Mesendoderm (in vitro differentiated cells): Measurements from ENCODE around the gene DNAJB4.

Source experiments
- DNase-seq: peaks from one replicate; pipeline ENCODE4 v3.0.0; 2013
- H2AK5ac ChIP-seq: 2 replicates; pipeline ENCODE4 v1.6.1; 2013; ENCODE audit warnings: low read length, inconsistent platforms
- H2BK120ac ChIP-seq: 2 replicates; pipeline ENCODE4 v1.6.1; 2013; ENCODE audit warnings: low read depth, mild to moderate bottlenecking, low read length, moderate library complexity, mixed read lengths
- H2BK15ac ChIP-seq: replicated peaks from 2 replicates; pipeline ENCODE4 v1.6.1; 2013; ENCODE audit warnings: low read depth, mild to moderate bottlenecking, moderate library complexity
- H2BK5ac ChIP-seq: 2 replicates; pipeline ENCODE4 v1.6.1; 2013; ENCODE audit warnings: low read length, inconsistent platforms
- H3K18ac ChIP-seq: 2 replicates; pipeline ENCODE4 v1.6.1; 2013; ENCODE audit warnings: mild to moderate bottlenecking, low read length, mixed read lengths
- H3K23ac ChIP-seq: one replicate; pipeline ENCODE4 v1.6.1; 2013; ENCODE audit warnings: low read length
- H3K27ac ChIP-seq: 2 replicates; pipeline ENCODE4 v1.5.1; 2013; ENCODE audit warnings: low read depth, mild to moderate bottlenecking, inconsistent platforms, low read length, moderate library complexity
- H3K27me3 ChIP-seq: 2 replicates; pipeline ENCODE4 v1.6.1; 2013; ENCODE audit warnings: low read length, control low read depth, mild to moderate bottlenecking, inconsistent platforms; ENCODE audit not compliant: insufficient read depth, poor library complexity
- H3K36me3 ChIP-seq: 2 replicates; pipeline ENCODE4 v1.6.1; 2013; ENCODE audit warnings: low read length, inconsistent platforms; ENCODE audit not compliant: control insufficient read depth, insufficient read depth
- H3K4ac ChIP-seq: one replicate; pipeline ENCODE4 v1.6.1; 2013; ENCODE audit warnings: low read depth, mild to moderate bottlenecking, low read length, moderate library complexity
- H3K4me1 ChIP-seq: 2 replicates; pipeline ENCODE4 v1.6.1; 2013; ENCODE audit warnings: low read depth, low read length, inconsistent platforms; ENCODE audit not compliant: control insufficient read depth
- H3K4me2 ChIP-seq: 2 replicates; pipeline ENCODE4 v1.6.1; 2013; ENCODE audit warnings: low read length
- H3K4me3 ChIP-seq: 2 replicates; pipeline ENCODE4 v1.5.1; 2013; ENCODE audit warnings: mild to moderate bottlenecking, low read length
- H3K56ac ChIP-seq: one replicate; pipeline ENCODE4 v1.6.1; 2013; ENCODE audit warnings: low read length
- H3K79me1 ChIP-seq: 2 replicates; pipeline ENCODE4 v1.6.1; 2013; ENCODE audit warnings: low read length, inconsistent platforms
- H3K79me2 ChIP-seq: 2 replicates; pipeline ENCODE4 v1.6.1; 2013; ENCODE audit warnings: mild to moderate bottlenecking, low read length; ENCODE audit not compliant: control insufficient read depth, insufficient read depth
- H3K9ac ChIP-seq: 2 replicates; pipeline ENCODE4 v1.6.1; 2013; ENCODE audit warnings: low read length, inconsistent platforms
- H4K5ac ChIP-seq: one replicate; pipeline ENCODE4 v1.6.1; 2013; ENCODE audit warnings: low read length
- H4K8ac ChIP-seq: one replicate; pipeline ENCODE4 v1.6.1; 2013; ENCODE audit warnings: low read depth, mild to moderate bottlenecking, control low read depth, low read length, moderate library complexity
- WGBS: extraction: QIAGEN DNeasy Blood & Tissue Kit; methylation state at CpG from one replicate; pipeline ENCODE4 v1.1.7; 2013; ENCODE audit warnings: low lambda C conversion rate, missing lambda C conversion rate; ENCODE audit not compliant: insufficient coverage; ENCODE audit errors: extremely low coverage; 5-methylcytosine and 5-hydroxymethylcytosine counted together

DNAJB4 gene

GRCh38 chr1:77984629-77985028, 20.1 kb upstream of the DNAJB4 start:
- WGBS: no CpG with 5 or more reads among the region's 4 CpGs
- no peak for DNase-seq
- no peaks in the 10 kb centered on the region for H3K4me1 ChIP-seq

GRCh38 chr1:77986810-77987209, 17.9 kb upstream of the DNAJB4 start:
- DNase-seq: no peak
- H3K4me2 ChIP-seq: no peak overlapping the region
- H3K4me3 ChIP-seq: no peak overlapping the region
- H3K79me1 ChIP-seq: peaks cover 16% of the 10 kb centered on the region
- no peak overlapping the region for H3K4ac ChIP-seq
- no peaks in the 10 kb centered on the region for H3K36me3 ChIP-seq
- H3K56ac ChIP-seq: no peak overlapping the region
- H3K9ac ChIP-seq: no peak overlapping the region
- no peak overlapping the region for H4K8ac ChIP-seq
- no peak overlapping the region for H2BK5ac ChIP-seq
- H3K18ac ChIP-seq: no peak overlapping the region
- no peak overlapping the region for H2BK120ac ChIP-seq
- H3K79me2 ChIP-seq: peaks cover 27% of the 10 kb centered on the region
- H3K4me1 ChIP-seq: no peaks in the 10 kb centered on the region
- H3K27ac ChIP-seq: no peak overlapping the region
- H2AK5ac ChIP-seq: no peak overlapping the region
- H3K27me3 ChIP-seq: no peaks in the 10 kb centered on the region
- H2BK15ac ChIP-seq: no peak overlapping the region
- H3K23ac ChIP-seq: no peak overlapping the region
- no peak overlapping the region for H4K5ac ChIP-seq

More at GRCh38 chr1:77984629-77985028, 20.1 kb upstream of the DNAJB4 start:
- Histone ChIP-seq H3K27me3 (no peaks in the 10 kb centered on the region), H3K4me2 (no peak overlapping the region), H3K79me2 (peaks cover 33% of the 10 kb centered on the region), H3K79me1 (peaks cover 8% of the 10 kb centered on the region), H3K18ac (no peak overlapping the region), H3K9ac (no peak overlapping the region), H2AK5ac (no peak overlapping the region), H2BK15ac (no peak overlapping the region), H2BK120ac (no peak overlapping the region), H2BK5ac (no peak overlapping the region), H3K56ac (no peak overlapping the region), H3K36me3 (no peaks in the 10 kb centered on the region), H4K8ac (no peak overlapping the region), H3K4ac (no peak overlapping the region), H4K5ac (no peak overlapping the region), H3K27ac (no peak overlapping the region), H3K23ac (no peak overlapping the region), H3K4me3 (no peak overlapping the region)

GRCh38 chr1:77987919-77988318, 16.8 kb upstream of the DNAJB4 start:
- H3K23ac ChIP-seq: no peak overlapping the region
- no peak overlapping the region for H2BK15ac ChIP-seq
- H3K4me2 ChIP-seq: no peak overlapping the region
- H3K27me3 ChIP-seq: no peaks in the 10 kb centered on the region
- H2AK5ac ChIP-seq: no peak overlapping the region
- no peak overlapping the region for H2BK5ac ChIP-seq
- no peak overlapping the region for H3K4me3 ChIP-seq
- H3K36me3 ChIP-seq: no peaks in the 10 kb centered on the region
- H3K79me2 ChIP-seq: peaks cover 25% of the 10 kb centered on the region
- DNase-seq: no peak
- H3K56ac ChIP-seq: no peak overlapping the region
- H3K9ac ChIP-seq: no peak overlapping the region
- WGBS: no CpG with 5 or more reads among the region's 2 CpGs
- no peaks in the 10 kb centered on the region for H3K4me1 ChIP-seq
- no peak overlapping the region for H3K4ac ChIP-seq
- H2BK120ac ChIP-seq: no peak overlapping the region
- no peak overlapping the region for H4K5ac ChIP-seq
- no peak overlapping the region for H4K8ac ChIP-seq
- H3K18ac ChIP-seq: no peak overlapping the region
- no peak overlapping the region for H3K27ac ChIP-seq
- H3K79me1 ChIP-seq: peaks cover 16% of the 10 kb centered on the region

GRCh38 chr1:77989744-77990143, 15.0 kb upstream of the DNAJB4 start:
- H3K4ac ChIP-seq: no peak overlapping the region
- H2AK5ac ChIP-seq: no peak overlapping the region
- H2BK5ac ChIP-seq: no peak overlapping the region
- no peaks in the 10 kb centered on the region for H3K4me1 ChIP-seq
- H4K5ac ChIP-seq: no peak overlapping the region
- H3K27me3 ChIP-seq: no peaks in the 10 kb centered on the region
- H3K27ac ChIP-seq: no peak overlapping the region
- no peak overlapping the region for H2BK120ac ChIP-seq
- DNase-seq: no peak
- no peak overlapping the region for H2BK15ac ChIP-seq
- H3K4me3 ChIP-seq: no peak overlapping the region
- peaks cover 18% of the 10 kb centered on the region for H3K79me2 ChIP-seq
- no peak overlapping the region for H3K23ac ChIP-seq
- H3K79me1 ChIP-seq: peaks cover 16% of the 10 kb centered on the region
- H3K4me2 ChIP-seq: no peak overlapping the region
- no peak overlapping the region for H4K8ac ChIP-seq
- no peak overlapping the region for H3K56ac ChIP-seq
- no peaks in the 10 kb centered on the region for H3K36me3 ChIP-seq
- no peak overlapping the region for H3K18ac ChIP-seq
- no CpG with 5 or more reads among the region's 2 CpGs for WGBS
- H3K9ac ChIP-seq: no peak overlapping the region

GRCh38 chr1:77990629-77991204, 14.0 kb upstream of the DNAJB4 start:
- Histone ChIP-seq H3K79me1 (peaks cover 15% of the 10 kb centered on the region), H3K36me3 (no peaks in the 10 kb centered on the region)

GRCh38 chr1:77991638-77992037, 13.1 kb upstream of the DNAJB4 start:
- Histone ChIP-seq H3K56ac (no peak overlapping the region), H3K4me3 (no peak overlapping the region), H3K27me3 (no peaks in the 10 kb centered on the region), H2BK5ac (no peak overlapping the region), H4K8ac (no peak overlapping the region), H3K27ac (no peak overlapping the region), H3K36me3 (no peaks in the 10 kb centered on the region), H3K79me2 (peaks cover 17% of the 10 kb centered on the region), H3K23ac (no peak overlapping the region), H3K4me2 (no peak overlapping the region), H2AK5ac (no peak overlapping the region), H3K4me1 (no peaks in the 10 kb centered on the region), H2BK15ac (no peak overlapping the region), H3K4ac (no peak overlapping the region), H3K18ac (no peak overlapping the region), H2BK120ac (no peak overlapping the region), H3K79me1 (peaks cover 14% of the 10 kb centered on the region), H4K5ac (no peak overlapping the region), H3K9ac (no peak overlapping the region)
- DNase-seq: no peak

More at GRCh38 chr1:77990629-77991204, 14.0 kb upstream of the DNAJB4 start:
- Histone ChIP-seq H2AK5ac (no peak overlapping the region), H3K4me3 (no peak overlapping the region), H3K79me2 (peaks cover 18% of the 10 kb centered on the region), H3K27me3 (no peaks in the 10 kb centered on the region), H3K27ac (no peak overlapping the region), H3K4me2 (no peak overlapping the region), H3K23ac (no peak overlapping the region), H3K56ac (no peak overlapping the region), H2BK120ac (no peak overlapping the region), H4K5ac (no peak overlapping the region), H4K8ac (no peak overlapping the region), H3K4me1 (no peaks in the 10 kb centered on the region), H3K18ac (no peak overlapping the region), H3K4ac (no peak overlapping the region), H2BK15ac (no peak overlapping the region), H3K9ac (no peak overlapping the region), H2BK5ac (no peak overlapping the region)
- no peak for DNase-seq
- WGBS: no CpG with 5 or more reads among the region's 3 CpGs
